Caco-2 (cell line): ENCODE measurements around the gene TSPAN18. TPM values are rescaled to one million over a fixed set of nuclear protein-coding genes. Genes with fewer than 3 reads are reported as not detected.
A peak's percentile ranks its signal among the peaks of the same experiment; 100 is the strongest.

Experiments
- BruUV-seq: library from RNA; stranded (reverse); fragments of 400-500 nt; replicated peaks from 2 replicates; lab custom pipeline; 2021; lab: Mats Ljungman, UMichigan
- CTCF ChIA-PET: fragments of 300-600 bp; sonication (Branson Sonifier 250); formaldehyde crosslinking; loops from one replicate; lab custom pipeline; 2022; ENCODE audit warnings: antibody characterized with exemption; lab: Charles Lee
- POLR2A ChIA-PET: fragments of 300-600 bp; sonication (Branson Sonifier 250); formaldehyde crosslinking; loops from one replicate; lab custom pipeline; 2022; ENCODE audit warnings: antibody characterized with exemption; lab: Charles Lee
- DNase-seq, 2 experiments: peaks; one replicate each; pipeline versions ENCODE4 v3.0.0 to v3.0.0-alpha.2; 2020 to 2022
- H3K27me3 ChIP-seq: replicated peaks from 2 replicates; pipeline ENCODE4 v1.6.0; 2011; ENCODE audit warnings: low read length; ENCODE audit not compliant: control insufficient read depth, insufficient read depth
- H3K36me3 ChIP-seq: 2 replicates; pipeline ENCODE4 v1.5.1; 2011; ENCODE audit warnings: low read length; ENCODE audit not compliant: control insufficient read depth, insufficient read depth
- H3K4me1 ChIP-seq: fragments of 250-450 bp; sonication (Bioruptor Pico); 2 replicates; pipeline ENCODE4 v1.5.1; 2020; ENCODE audit warnings: mild to moderate bottlenecking
- H3K4me3 ChIP-seq: 2 replicates; pipeline ENCODE4 v1.5.1; 2011; ENCODE audit warnings: low read depth, mild to moderate bottlenecking, control low read depth, low read length
- H3K9me3 ChIP-seq: fragments of 250-450 bp; sonication (Bioruptor Pico); 2 replicates; pipeline ENCODE4 v1.5.1; 2020; ENCODE audit warnings: mild to moderate bottlenecking, moderate library complexity
- H3K27ac Mint-ChIP-seq: one replicate; pipeline ENCODE4 v1.8.0; 2022; ENCODE audit warnings: mixed read lengths; ENCODE audit not compliant: unreplicated experiment
- H3K27me3 Mint-ChIP-seq: one replicate; pipeline ENCODE4 v1.8.0; 2022; ENCODE audit warnings: mixed read lengths; ENCODE audit not compliant: insufficient read depth, unreplicated experiment
- H3K36me3 Mint-ChIP-seq: one replicate; pipeline ENCODE4 v1.8.0; 2022; ENCODE audit warnings: mild to moderate bottlenecking, mixed read lengths; ENCODE audit not compliant: insufficient read depth, unreplicated experiment
- H3K4me1 Mint-ChIP-seq: one replicate; pipeline ENCODE4 v1.8.0; 2022; ENCODE audit warnings: low read depth, mixed read lengths; ENCODE audit not compliant: unreplicated experiment
- H3K4me3 Mint-ChIP-seq: one replicate; pipeline ENCODE4 v1.8.0; 2022; ENCODE audit warnings: mild to moderate bottlenecking, moderate library complexity, mixed read lengths; ENCODE audit not compliant: unreplicated experiment
- H3K9me3 Mint-ChIP-seq: one replicate; pipeline ENCODE4 v1.8.0; 2022; ENCODE audit warnings: mixed read lengths; ENCODE audit not compliant: unreplicated experiment
- CTCF ChIP-seq, 2 experiments: fragments of 200-600 bp in 1 of 2; IDR thresholded peaks; 1 replicate in 1 of 2; 2 replicates in 1 of 2; pipeline versions ENCODE4 v1.5.1 to v1.8.0; 2011 to 2022; ENCODE audit warnings: antibody characterized with exemption in 1 of 2, control low read depth in 1 of 2, inconsistent platforms in 1 of 2, low read depth in 1 of 2, low read length in 1 of 2, mild to moderate bottlenecking in 1 of 2, moderate library complexity in 1 of 2; ENCODE audit not compliant: insufficient read depth in 1 of 2, severe bottlenecking in 1 of 2, unreplicated experiment in 1 of 2
- intact Hi-C: fragments of 100-400 bp; cut with micrococcal nuclease; formaldehyde crosslinking; loops from one replicate; pipeline ENCODE4 v1.10.0; 2022; ENCODE audit not compliant: unreplicated experiment
- total RNA-seq: library from RNA; stranded (reverse); gene quantifications from 2 replicates; pipeline ENCODE4 v1.2.3, GENCODE V29; 2022

TSPAN18 gene
- total RNA-seq, 1 experiment from 2014 or later, result 7.4 TPM

GRCh38 chr11:44791316-44791925 is 64.7 kb downstream of the TSPAN18 start:
- H3K27me3 ChIP-seq, result no peaks in the 10 kb centered on the region
- intact Hi-C loops, result no loop called here
- no peaks in the 10 kb centered on the region for H3K27me3 Mint-ChIP-seq
- H3K36me3 Mint-ChIP-seq, result no peaks in the 10 kb centered on the region
- ChIA-PET POLR2A (no interaction called here), CTCF (no interaction called here)
- H3K27ac Mint-ChIP-seq, result no peak overlapping the region
- no peak for TF ChIP-seq CTCF (IDR thresholded peaks at IDR 0.05; ENCODE audit: insufficient read depth in 1 of 2, low read depth in 1 of 2, low read length in 1 of 2, severe bottlenecking in 1 of 2, unreplicated experiment in 1 of 2)
- no peak overlapping the region for H3K4me3 ChIP-seq
- BruUV-seq, result no TSS peak
- H3K9me3 ChIP-seq, result no peaks in the 10 kb centered on the region
- no peaks in the 10 kb centered on the region for H3K36me3 ChIP-seq
- H3K9me3 Mint-ChIP-seq, result no peaks in the 10 kb centered on the region
- H3K4me1 ChIP-seq, result no peaks in the 10 kb centered on the region
- H3K4me3 Mint-ChIP-seq, result no peak overlapping the region
- H3K4me1 Mint-ChIP-seq, result no peaks in the 10 kb centered on the region
- no peak for DNase-seq

GRCh38 chr11:44792171-44792570 is 65.4 kb downstream of the TSPAN18 start:
- no peak overlapping the region for H3K27ac Mint-ChIP-seq
- intact Hi-C loops, result no loop called here
- no peaks in the 10 kb centered on the region for H3K27me3 Mint-ChIP-seq
- no peaks in the 10 kb centered on the region for H3K4me1 ChIP-seq
- H3K9me3 ChIP-seq, result no peaks in the 10 kb centered on the region
- H3K9me3 Mint-ChIP-seq, result no peaks in the 10 kb centered on the region
- BruUV-seq, result no TSS peak
- ChIA-PET POLR2A (no interaction called here), CTCF (no interaction called here)
- no peak for DNase-seq
- no peak overlapping the region for H3K4me3 Mint-ChIP-seq
- no peak overlapping the region for H3K4me3 ChIP-seq
- no peak for TF ChIP-seq CTCF (IDR thresholded peaks at IDR 0.05; ENCODE audit: insufficient read depth in 1 of 2, low read depth in 1 of 2, low read length in 1 of 2, severe bottlenecking in 1 of 2, unreplicated experiment in 1 of 2)
- H3K36me3 Mint-ChIP-seq, result no peaks in the 10 kb centered on the region
- no peaks in the 10 kb centered on the region for H3K27me3 ChIP-seq
- no peaks in the 10 kb centered on the region for H3K4me1 Mint-ChIP-seq
- no peaks in the 10 kb centered on the region for H3K36me3 ChIP-seq

GRCh38 chr11:44793350-44794090 is 66.8 kb downstream of the TSPAN18 start:
- H3K4me1 Mint-ChIP-seq, result no peaks in the 10 kb centered on the region
- no peaks in the 10 kb centered on the region for H3K27me3 Mint-ChIP-seq
- intact Hi-C loops, result no loop called here
- Histone ChIP-seq H3K4me1 (no peaks in the 10 kb centered on the region), H3K4me3 (no peak overlapping the region), H3K27me3 (no peaks in the 10 kb centered on the region), H3K9me3 (no peaks in the 10 kb centered on the region), H3K36me3 (no peaks in the 10 kb centered on the region)
- H3K9me3 Mint-ChIP-seq, result no peaks in the 10 kb centered on the region
- no TSS peak for BruUV-seq
- no peaks in the 10 kb centered on the region for H3K36me3 Mint-ChIP-seq
- CTCF ChIA-PET, result no interaction called here
- no peak for DNase-seq
- no peak for TF ChIP-seq CTCF (IDR thresholded peaks at IDR 0.05; ENCODE audit: insufficient read depth in 1 of 2, low read depth in 1 of 2, low read length in 1 of 2, severe bottlenecking in 1 of 2, unreplicated experiment in 1 of 2)
- H3K27ac Mint-ChIP-seq, result peak overlapping the region; percentile 45
- POLR2A ChIA-PET, result interaction anchor here (0.6 kb wide), 1 partner anchor 10 kb away, joined by 3 read pairs; no protein-coding TSS in a partner anchor
- no peak overlapping the region for H3K4me3 Mint-ChIP-seq
